ENCODE measurements around the gene EED.

EED gene

GRCh38 chr11:86206337-86206695 lies 38.2 kb upstream of the EED start:
- Histone ChIP-seq H3K9ac (ENCODE audit: low read length) (peak overlapping the region; percentile 12; the same call in 1 of the 2 replicates), H3K27ac (ENCODE audit: low read length) (peak overlapping the region; percentile 46), H3K9me3 (ENCODE audit: insufficient read depth, low read length) (no peaks in the 10 kb centered on the region)

DNA sequence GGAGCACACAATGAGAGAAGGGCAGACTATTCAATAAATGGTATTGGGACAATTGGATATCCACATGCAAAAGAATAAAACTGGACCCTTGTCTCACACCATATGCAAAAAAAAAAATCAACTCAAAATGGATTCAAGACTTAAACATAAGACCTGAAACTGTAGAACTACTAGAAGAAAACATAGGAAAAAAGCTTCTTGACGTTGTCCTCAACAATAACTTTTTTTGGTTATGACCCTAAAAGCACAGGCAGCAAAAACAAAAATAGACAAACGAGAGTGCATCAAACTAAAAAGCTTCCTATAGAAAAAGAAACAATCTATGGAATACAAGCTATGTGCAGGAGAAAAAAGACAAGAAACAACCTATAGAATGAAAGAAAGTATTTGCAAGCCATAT lies 37.1 kb upstream of the EED start:
- H3K4me3 ChIP-seq (ENCODE audit: low read length), result no peak overlapping the region
- no peaks in the 10 kb centered on the region for H3K36me3 ChIP-seq (replicated peaks; ENCODE audit: low read depth, low read length)
- H3K9ac ChIP-seq (ENCODE audit: low read length), result no peak overlapping the region
- H3K27ac ChIP-seq (ENCODE audit: low read length), result no peak overlapping the region
- H3K9me3 ChIP-seq (ENCODE audit: insufficient read depth, low read length), result no peaks in the 10 kb centered on the region
- no peaks in the 10 kb centered on the region for H4K20me1 ChIP-seq (ENCODE audit: insufficient read depth, low read length)
- H3K79me2 ChIP-seq (ENCODE audit: low read length), result no peaks in the 10 kb centered on the region
- no peak overlapping the region for H2AFZ ChIP-seq (ENCODE audit: low read depth, low read length)
- H3K4me1 ChIP-seq (ENCODE audit: low read length), result peaks cover 76% of the 10 kb centered on the region
- no peak for TF ChIP-seq EZH2phosphoT487 (IDR thresholded peaks at IDR 0.05; ENCODE audit: low read depth)
- TF ChIP-seq, protein P1, sequence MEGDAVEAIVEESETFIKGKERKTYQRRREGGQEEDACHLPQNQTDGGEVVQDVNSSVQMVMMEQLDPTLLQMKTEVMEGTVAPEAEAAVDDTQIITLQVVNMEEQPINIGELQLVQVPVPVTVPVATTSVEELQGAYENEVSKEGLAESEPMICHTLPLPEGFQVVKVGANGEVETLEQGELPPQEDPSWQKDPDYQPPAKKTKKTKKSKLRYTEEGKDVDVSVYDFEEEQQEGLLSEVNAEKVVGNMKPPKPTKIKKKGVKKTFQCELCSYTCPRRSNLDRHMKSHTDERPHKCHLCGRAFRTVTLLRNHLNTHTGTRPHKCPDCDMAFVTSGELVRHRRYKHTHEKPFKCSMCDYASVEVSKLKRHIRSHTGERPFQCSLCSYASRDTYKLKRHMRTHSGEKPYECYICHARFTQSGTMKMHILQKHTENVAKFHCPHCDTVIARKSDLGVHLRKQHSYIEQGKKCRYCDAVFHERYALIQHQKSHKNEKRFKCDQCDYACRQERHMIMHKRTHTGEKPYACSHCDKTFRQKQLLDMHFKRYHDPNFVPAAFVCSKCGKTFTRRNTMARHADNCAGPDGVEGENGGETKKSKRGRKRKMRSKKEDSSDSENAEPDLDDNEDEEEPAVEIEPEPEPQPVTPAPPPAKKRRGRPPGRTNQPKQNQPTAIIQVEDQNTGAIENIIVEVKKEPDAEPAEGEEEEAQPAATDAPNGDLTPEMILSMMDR (IDR thresholded peaks at IDR 0.05; ENCODE audit: low read depth, low read length), result no peak
- H3K27me3 ChIP-seq (ENCODE audit: low read depth, low read length), result no peaks in the 10 kb centered on the region
- H3K4me2 ChIP-seq (ENCODE audit: low read length), result no peak overlapping the region

More at GRCh38 chr11:86206337-86206695, 38.2 kb upstream of the EED start:
- H3K4me3 ChIP-seq (ENCODE audit: low read length), result peak overlapping the region; percentile 17
- no peaks in the 10 kb centered on the region for H3K36me3 ChIP-seq (replicated peaks; ENCODE audit: low read depth, low read length)
- H3K4me2 ChIP-seq (ENCODE audit: low read length), result peak overlapping the region; percentile 39
- no peaks in the 10 kb centered on the region for H3K27me3 ChIP-seq (ENCODE audit: low read depth, low read length)
- no peaks in the 10 kb centered on the region for H4K20me1 ChIP-seq (ENCODE audit: insufficient read depth, low read length)
- peak overlapping the region; percentile 23; the same call in 1 of the 2 replicates for H2AFZ ChIP-seq (ENCODE audit: low read depth, low read length)
- H3K4me1 ChIP-seq (ENCODE audit: low read length), result peaks cover 75% of the 10 kb centered on the region
- H3K79me2 ChIP-seq (ENCODE audit: low read length), result no peaks in the 10 kb centered on the region
- TF ChIP-seq, protein P1 (IDR thresholded peaks at IDR 0.05; ENCODE audit: low read depth, low read length), result no peak
- TF ChIP-seq EZH2phosphoT487 (IDR thresholded peaks at IDR 0.05; ENCODE audit: low read depth), result no peak

- H3K4me3 ChIP-seq (ENCODE audit: low read length), result no peak overlapping the region
- no peak overlapping the region for H3K4me2 ChIP-seq (ENCODE audit: low read length)
- no peaks in the 10 kb centered on the region for H3K27me3 ChIP-seq (ENCODE audit: low read depth, low read length)
- no peak overlapping the region for H3K9ac ChIP-seq (ENCODE audit: low read length)
- no peaks in the 10 kb centered on the region for H4K20me1 ChIP-seq (ENCODE audit: insufficient read depth, low read length)
- no peaks in the 10 kb centered on the region for H3K79me2 ChIP-seq (ENCODE audit: low read length)
- no peak overlapping the region for H3K27ac ChIP-seq (ENCODE audit: low read length)
- H3K36me3 ChIP-seq (replicated peaks; ENCODE audit: low read depth, low read length), result no peaks in the 10 kb centered on the region
- peaks cover 80% of the 10 kb centered on the region for H3K4me1 ChIP-seq (ENCODE audit: low read length)
- no peak for TF ChIP-seq EZH2phosphoT487 (IDR thresholded peaks at IDR 0.05; ENCODE audit: low read depth)
- no peaks in the 10 kb centered on the region for H3K9me3 ChIP-seq (ENCODE audit: insufficient read depth, low read length)
- H2AFZ ChIP-seq (ENCODE audit: low read depth, low read length), result no peak overlapping the region
Observed at GRCh38 chr11:86208572-86208971, 36.0 kb upstream of the EED start.

- H3K4me3 ChIP-seq (ENCODE audit: low read length), result no peak overlapping the region
- H3K4me2 ChIP-seq (ENCODE audit: low read length), result no peak overlapping the region
Observed at GRCh38 chr11:86209806-86210657, 34.5 kb upstream of the EED start.

More at GRCh38 chr11:86209806-86210657, 34.5 kb upstream of the EED start:
- Histone ChIP-seq H3K79me2 (ENCODE audit: low read length) (no peaks in the 10 kb centered on the region), H3K9ac (ENCODE audit: low read length) (no peak overlapping the region), H3K9me3 (ENCODE audit: insufficient read depth, low read length) (no peaks in the 10 kb centered on the region), H3K36me3 (replicated peaks; ENCODE audit: low read depth, low read length) (no peaks in the 10 kb centered on the region), H3K27ac (ENCODE audit: low read length) (no peak overlapping the region), H4K20me1 (ENCODE audit: insufficient read depth, low read length) (no peaks in the 10 kb centered on the region), H3K4me1 (ENCODE audit: low read length) (peaks cover 80% of the 10 kb centered on the region), H2AFZ (ENCODE audit: low read depth, low read length) (no peak overlapping the region), H3K27me3 (ENCODE audit: low read depth, low read length) (no peaks in the 10 kb centered on the region)
- TF ChIP-seq, protein P1 (IDR thresholded peaks at IDR 0.05; ENCODE audit: low read depth, low read length), result no peak
- no peak for TF ChIP-seq EZH2phosphoT487 (IDR thresholded peaks at IDR 0.05; ENCODE audit: low read depth)

Data from OCI-LY3 (cell line).